SK-N-SH treated with all-trans-retinoic acid at 6 μM for 48 hours (cell line): ENCODE results near the gene VOPP1.

Experiments used
- BACH2 ChIP-seq: fragments of 250-450 bp; sonication (Bioruptor Pico); IDR thresholded peaks from 2 replicates; pipeline ENCODE4 v1.9.0; 2021; ENCODE audit warnings: mild to moderate bottlenecking, borderline replicate concordance
- CSDC2 ChIP-seq: fragments of 250-450 bp; sonication (Bioruptor Pico); IDR thresholded peaks from 2 replicates; pipeline ENCODE4 v1.5.0; 2020; ENCODE audit warnings: mild to moderate bottlenecking, moderate library complexity
- RARB ChIP-seq: fragments of 250-450 bp; sonication (Bioruptor Pico); IDR thresholded peaks from 2 replicates; pipeline ENCODE4 v1.8.0; 2021; ENCODE audit warnings: mild to moderate bottlenecking, moderate library complexity

DNA sequence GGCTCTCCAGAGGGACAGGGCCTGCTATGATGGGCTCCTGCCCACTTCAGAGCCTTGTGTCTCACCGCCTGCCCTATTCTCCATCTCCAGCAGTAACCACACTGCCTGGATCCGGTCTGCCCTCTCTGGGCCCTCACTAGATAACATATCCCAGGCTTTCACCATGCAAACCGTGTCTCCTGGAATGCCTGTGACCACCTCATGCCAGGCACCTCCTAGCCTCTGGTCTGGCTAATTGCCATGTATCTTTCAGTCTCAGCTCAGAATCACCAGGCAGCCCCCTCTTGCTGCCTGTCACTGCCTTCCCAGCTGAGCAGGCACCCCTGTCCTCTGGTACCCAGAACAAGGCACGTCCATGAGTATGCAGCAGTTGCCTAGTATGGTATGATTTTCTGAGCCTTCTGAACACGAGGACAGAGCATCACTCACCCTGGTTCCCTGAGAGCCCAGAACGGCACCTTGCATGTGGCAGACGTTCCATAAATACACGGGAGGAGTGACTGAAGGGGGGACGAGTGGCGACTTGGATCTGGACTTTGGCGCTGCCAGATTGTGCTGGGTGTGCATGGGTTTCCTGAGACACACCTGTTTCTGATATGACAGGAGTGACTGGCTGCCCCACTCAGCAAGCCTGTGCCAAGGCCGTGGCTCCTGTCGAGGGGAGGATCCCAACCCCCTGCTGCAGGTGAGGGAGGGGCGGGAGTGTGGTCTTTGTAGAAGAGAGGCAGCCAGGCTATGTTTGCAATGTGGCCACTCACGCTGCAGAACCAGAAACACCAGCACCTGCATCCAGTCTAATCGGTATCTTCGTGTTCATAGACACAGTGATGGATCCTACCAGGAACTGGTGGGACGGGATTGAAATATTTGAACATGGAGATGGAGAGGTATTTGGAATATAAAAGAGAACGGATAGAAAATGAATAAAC is 95.2 kb downstream of the VOPP1 start:
- no peak for TF ChIP-seq CSDC2 (CRISPR knock-in tag)
- TF ChIP-seq BACH2 (CRISPR knock-in tag) = no peak
- no peak for TF ChIP-seq RARB (CRISPR knock-in tag)
